ENCODE measurements around the gene DEPP1.

The DEPP1 gene

DNA sequence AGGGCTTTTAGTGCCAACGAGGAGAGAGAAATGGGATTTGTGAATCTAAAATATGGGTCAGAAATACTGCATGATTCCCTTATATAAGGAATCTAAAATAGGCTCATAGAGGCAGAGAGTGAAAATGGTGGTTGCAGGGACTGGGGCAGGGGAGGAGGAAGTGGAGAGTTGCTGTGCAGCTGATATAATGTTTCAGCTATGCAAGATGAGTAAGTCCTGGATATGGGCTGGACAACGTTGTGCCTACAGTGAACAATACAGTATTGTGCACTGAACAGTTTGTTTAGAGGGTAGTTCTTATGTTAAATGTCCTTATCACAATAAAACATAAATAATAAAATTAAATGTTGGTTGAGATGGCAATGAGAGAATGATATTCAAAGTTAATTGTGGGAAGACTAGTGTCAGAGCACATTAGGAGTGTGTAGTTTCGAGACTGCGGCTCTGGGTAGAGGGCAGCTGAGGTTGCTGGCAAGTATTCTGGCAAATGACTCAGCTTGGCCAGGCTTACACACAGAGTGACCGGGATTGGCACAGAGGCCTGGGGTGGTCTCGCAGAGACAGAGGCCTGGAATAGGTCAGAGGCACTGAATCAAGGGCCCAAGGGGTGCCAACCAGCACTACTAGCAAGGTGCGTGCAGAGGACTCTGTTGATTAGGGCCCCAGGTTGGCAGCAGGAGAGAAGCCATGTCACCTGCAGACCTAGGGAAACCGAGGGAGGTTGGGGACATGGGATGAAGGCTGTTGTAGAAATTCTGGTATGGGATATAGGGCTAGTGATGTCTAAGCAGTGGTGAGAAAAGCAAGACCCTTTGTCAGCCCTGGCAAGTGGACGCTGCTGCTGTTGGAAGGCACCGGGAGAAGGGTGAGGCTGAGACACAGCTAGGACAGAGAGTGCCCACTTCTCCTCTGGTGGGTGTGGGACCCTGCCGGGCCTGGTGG, 2.8 kb upstream of the DEPP1 start:
- peak in 1 of 2 experiments; percentile 37 for DNase-seq (ENCODE audit: low read depth in 1 of 2, low spot score in 1 of 2)
- no peak for TF ChIP-seq JUND (IDR thresholded peaks at IDR 0.05; ENCODE audit: low read depth)
- in situ Hi-C loops (cut with HindIII; ENCODE audit: low pct_unique_long_range_greater_than_20kb, low sequenced_read_pairs): no loop called here

DNA sequence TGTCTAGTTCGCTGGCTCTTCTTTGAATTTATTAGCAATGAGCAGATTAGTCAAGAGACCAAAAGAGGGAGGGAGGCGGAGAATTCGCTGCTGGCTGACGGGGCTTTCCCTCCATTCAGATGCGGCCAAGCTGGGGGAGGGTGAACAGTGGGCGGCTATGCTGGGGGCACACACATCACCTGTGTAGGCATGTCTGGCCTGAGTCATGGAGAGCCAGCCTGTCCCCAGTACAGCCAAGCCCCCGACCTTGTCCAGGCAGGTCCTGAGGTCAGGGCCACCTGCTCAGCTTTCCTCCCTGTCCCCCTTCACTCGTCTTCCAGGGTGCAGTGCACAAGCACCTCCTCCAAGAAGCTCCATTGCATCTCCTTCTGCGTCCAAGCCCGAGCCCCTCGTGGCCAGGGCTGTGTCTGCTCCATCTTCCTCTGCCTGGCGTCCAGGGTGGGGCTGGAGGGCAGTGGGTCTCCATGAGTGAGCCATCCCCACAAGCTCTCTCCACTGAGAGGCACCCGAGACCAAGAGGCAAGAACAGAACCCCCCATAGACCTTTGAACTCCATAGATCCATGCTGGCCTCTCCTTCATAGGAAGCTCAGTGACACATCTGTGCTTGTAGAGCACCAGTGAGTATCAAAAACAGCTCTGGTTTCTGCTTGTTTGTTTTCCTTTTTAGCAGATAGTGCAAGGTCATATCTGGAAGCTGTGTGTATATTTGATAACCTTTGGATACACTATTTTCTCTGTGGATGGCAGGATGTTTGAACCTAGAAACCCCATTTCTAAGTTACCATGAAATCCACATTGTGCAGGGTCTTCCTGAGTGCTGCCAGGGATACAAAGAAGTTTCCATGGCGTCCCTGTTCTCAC, 1.9 kb upstream of the DEPP1 start:
- in situ Hi-C loops (cut with HindIII; ENCODE audit: low pct_unique_long_range_greater_than_20kb, low sequenced_read_pairs): no loop called here
- no peak for TF ChIP-seq JUND (IDR thresholded peaks at IDR 0.05; ENCODE audit: low read depth)
- DNase-seq (ENCODE audit: low read depth in 1 of 2, low spot score in 1 of 2): no peak

DNA sequence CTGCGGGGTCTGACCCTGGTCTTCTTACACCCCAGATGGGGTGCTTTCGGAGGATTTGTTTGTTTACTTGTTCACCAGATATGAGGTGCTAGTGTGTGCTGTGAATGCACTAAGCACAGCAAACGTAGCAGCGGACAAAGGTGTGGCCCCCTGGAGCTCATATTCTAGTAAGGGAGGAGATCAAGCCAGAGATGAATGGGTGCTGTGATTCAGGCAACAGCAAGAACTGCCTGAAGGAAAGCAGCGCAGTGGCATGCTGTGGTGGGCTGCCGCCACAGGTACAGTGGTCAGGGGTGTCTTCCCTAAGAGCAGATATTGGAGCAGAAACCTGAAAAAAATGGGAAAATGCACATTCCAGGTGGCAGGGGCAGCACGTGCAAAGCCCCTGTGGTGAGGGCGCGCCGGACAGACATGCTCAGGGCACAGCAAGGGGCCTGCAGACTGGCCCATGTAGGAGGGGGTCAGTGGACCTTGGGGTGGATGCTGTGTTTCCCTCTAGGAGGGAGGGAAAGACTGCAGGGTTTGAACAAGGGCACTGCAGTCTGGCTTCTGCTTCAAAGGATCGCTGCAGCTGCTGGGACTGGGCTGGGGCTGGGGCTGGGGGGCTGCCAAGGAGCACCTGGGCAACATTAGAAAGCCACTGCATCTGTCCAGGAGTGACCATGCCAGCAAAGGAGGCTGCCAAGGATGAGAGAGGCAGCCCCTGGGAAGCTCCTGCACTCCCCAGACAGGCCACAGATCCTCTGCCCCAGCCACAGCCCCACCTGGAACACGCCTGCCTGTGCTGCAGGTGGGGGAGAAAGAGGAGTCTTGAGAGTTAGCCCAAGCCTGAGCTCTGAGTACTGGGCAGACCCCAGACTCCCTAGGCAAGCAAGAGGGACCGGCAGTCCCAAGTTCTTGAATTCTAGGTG, 927 bp upstream of the DEPP1 start:
- no peak for DNase-seq (ENCODE audit: low read depth in 1 of 2, low spot score in 1 of 2)
- in situ Hi-C loops (cut with HindIII; ENCODE audit: low pct_unique_long_range_greater_than_20kb, low sequenced_read_pairs): no loop called here

DNA sequence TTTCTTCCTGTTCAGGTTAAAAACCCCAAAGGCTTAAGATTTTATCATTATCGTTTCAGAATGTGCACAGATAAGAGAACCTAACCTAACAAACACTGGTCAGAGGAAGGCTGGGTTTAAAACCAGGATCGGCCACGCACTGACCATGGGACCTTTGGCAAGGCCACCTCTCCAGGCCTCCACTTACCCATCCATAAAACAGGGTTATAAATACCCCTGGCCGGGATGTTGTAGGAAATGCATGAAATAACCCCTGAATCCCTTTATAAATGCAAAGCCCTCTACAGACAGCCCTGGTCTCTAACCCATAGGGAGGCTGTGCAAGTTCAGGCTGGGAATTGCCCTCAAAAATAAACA, 418 bp downstream of the DEPP1 start:
- in situ Hi-C loops (cut with HindIII; ENCODE audit: low pct_unique_long_range_greater_than_20kb, low sequenced_read_pairs): no loop called here
- no peak for DNase-seq (ENCODE audit: low read depth in 1 of 2, low spot score in 1 of 2)
- no peak for TF ChIP-seq JUND (IDR thresholded peaks at IDR 0.05; ENCODE audit: low read depth)

More for the DNA sequence above, 927 bp upstream of the DEPP1 start:
- TF ChIP-seq JUND (IDR thresholded peaks at IDR 0.05; ENCODE audit: low read depth): no peak

DNA sequence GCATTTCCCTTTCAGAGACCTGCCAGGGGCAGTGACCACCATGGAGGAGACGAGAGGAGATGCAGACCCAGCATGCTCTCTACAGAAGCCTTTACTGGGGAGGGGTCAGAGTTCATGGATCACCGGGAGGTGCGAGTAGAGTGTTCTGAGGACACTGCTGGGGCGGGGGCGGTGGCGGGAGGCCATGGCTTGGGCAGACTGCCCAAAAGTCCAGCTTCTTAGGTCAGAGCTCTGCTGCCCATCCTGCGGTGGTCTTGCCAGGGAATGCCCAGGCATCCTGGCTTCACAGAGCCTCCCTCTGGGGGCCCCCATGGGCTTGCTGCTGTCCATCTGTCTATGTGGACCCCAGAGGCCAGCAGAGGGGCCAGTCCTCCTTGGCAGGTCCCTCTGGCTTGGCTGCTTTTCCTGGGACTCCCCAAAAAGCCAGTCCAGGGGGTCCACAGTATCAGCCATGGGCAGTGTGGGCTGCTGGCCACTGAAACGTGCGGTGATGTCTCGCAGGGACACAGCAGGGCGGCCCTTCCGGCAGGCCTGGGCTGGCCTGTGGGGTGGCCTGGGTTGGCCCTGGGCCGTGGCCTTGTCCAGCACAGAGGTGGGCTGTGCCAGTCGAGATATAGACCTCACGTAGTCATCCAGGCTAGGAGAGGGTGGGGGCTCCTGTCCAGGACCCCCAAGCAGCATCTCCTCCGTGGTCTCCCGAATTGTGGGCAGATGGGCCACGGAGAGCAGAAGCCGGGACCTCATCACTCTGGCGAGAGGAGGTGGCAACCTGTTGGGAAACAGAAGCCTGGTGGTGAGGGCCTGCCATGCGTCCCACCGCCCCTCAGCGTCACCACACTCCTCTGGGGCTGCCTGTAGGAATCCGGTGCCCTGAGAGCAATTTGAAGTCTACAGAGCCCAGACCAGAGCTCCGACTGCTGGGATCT, 1.1 kb downstream of the DEPP1 start:
- TF ChIP-seq JUND (IDR thresholded peaks at IDR 0.05; ENCODE audit: low read depth): no peak
- in situ Hi-C loops (cut with HindIII; ENCODE audit: low pct_unique_long_range_greater_than_20kb, low sequenced_read_pairs): no loop called here
- no peak for DNase-seq (ENCODE audit: low read depth in 1 of 2, low spot score in 1 of 2)

DNA sequence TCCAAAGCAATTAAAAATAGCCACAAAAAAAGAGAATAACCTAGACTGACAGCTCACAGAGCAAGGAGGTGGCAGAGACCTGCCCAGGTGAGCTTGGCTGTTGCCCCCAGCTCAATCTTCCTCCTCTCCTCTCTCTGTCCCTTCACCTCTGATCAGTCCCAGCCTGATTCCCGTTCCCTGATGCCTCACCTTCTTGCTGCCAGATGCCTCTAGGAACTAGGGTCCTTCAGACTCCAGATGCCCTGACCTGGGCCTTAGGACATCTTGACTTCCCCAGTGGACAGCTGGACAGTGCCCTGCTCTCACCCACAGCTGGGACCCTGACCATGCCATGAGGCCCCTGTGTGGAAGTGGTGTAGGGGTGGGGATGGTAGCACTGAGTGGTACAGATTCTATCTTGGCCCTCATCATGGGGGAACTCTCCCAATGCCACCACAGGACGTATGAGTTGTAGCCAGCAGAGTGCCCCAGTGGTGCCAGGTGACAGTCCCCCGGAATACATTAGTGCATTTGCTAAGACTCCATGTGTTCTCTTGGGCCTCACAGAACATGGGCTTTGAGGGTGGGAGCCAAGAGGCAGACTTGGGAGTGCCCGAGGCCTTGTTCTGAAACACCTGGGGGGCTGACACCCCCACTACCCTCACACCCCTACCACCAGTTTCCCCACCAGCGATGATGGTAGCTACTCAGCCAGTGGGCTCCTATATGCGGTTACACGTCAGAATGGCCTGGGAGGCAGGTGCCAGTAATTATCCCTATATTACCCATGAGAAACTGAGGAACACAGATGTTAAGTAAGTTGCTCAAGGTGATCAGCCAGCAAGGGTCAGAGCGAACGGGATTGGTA, 2.0 kb downstream of the DEPP1 start:
- no peak for DNase-seq (ENCODE audit: low read depth in 1 of 2, low spot score in 1 of 2)
- no peak for TF ChIP-seq JUND (IDR thresholded peaks at IDR 0.05; ENCODE audit: low read depth)
- in situ Hi-C loops (cut with HindIII; ENCODE audit: low pct_unique_long_range_greater_than_20kb, low sequenced_read_pairs): no loop called here

DNA sequence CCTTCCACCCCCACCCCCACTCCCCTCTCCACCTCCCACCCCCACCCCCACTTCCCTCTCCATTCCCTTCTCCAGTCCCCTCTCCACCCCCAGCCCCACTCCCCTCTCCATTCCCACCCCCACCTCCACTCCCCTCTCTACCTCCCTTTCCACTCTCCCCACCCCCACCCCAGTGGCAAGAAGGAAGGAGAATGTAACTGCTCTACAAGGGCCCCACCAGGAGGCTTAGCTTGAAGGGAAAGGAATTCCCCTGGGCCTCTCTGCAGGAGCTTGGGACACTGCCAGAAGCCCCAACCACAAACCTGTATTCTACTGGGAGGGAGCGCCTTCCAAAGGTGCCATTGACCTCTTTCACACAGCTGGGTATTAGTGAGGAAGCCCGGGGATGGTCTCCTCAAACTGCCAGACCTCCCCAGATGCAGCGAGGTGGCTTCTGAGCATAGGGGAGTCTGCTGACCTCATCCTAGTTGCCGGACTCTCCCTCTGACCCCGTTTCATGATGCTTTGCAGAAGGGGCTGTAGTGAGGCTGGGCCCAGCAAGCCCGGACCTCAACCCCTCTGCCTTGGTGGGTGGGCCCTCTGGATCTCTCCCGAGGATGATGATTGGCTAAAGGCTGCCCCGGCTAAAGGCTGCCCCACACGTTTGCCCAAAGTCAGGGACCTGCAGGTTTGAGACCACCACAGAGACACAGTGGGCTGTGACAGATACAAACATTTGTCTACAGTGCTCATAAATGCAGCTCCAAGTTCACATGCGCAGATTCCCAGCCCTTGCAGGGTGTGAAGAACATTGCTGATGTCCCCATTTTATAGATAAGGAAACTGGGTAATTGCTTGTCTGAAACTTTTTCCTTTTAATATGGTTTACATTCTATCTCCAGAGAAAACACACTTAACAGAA, 2.9 kb downstream of the DEPP1 start:
- in situ Hi-C loops (cut with HindIII; ENCODE audit: low pct_unique_long_range_greater_than_20kb, low sequenced_read_pairs): no loop called here
- no peak for TF ChIP-seq JUND (IDR thresholded peaks at IDR 0.05; ENCODE audit: low read depth)
- peak in 1 of 2 experiments; percentile 33 for DNase-seq (ENCODE audit: low read depth in 1 of 2, low spot score in 1 of 2)

DNA sequence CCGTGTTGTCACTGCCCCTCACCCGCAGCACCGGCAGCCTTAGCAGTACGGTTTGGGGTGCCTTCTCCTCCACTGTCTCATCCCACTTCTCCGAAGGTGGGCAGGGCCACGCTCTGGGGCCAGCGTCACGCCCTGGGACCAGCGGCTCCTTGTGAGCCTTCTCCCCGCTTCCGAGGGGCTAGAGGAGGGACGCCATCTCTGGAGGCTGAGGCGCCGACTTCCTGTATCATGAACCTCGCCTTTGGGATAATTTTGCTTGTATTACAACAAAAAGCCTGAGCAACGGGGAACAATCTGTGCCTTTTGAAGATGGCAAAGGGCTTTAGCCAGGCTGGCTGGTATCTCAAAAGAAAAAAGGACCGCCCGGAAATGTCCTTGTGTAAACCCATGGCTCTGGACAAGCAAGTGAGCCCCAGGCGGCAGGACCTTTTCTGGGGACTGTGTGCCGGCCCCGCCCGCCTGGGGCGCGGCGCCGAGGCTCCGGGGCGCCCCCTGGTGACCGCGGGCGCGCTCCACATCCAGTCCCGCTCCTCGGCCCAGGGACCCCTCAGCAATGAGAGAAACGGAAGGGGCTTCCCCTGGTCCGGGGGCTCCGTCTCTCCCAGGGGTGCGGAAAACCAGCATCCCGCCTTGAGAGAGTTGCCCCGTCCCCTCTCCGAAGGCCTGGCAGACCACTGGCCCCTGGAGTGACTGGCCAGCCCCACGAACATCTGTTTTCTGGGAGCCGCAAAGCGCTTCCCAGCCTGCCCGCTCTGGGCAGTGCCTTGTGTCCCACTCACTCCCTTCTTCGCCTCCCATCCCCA, 3.8 kb downstream of the DEPP1 start:
- DNase-seq (ENCODE audit: low read depth in 1 of 2, low spot score in 1 of 2): peak; percentile 64 to 68
- TF ChIP-seq JUND (IDR thresholded peaks at IDR 0.05; ENCODE audit: low read depth): no peak
- in situ Hi-C loops (cut with HindIII; ENCODE audit: low pct_unique_long_range_greater_than_20kb, low sequenced_read_pairs): no loop called here

DNA sequence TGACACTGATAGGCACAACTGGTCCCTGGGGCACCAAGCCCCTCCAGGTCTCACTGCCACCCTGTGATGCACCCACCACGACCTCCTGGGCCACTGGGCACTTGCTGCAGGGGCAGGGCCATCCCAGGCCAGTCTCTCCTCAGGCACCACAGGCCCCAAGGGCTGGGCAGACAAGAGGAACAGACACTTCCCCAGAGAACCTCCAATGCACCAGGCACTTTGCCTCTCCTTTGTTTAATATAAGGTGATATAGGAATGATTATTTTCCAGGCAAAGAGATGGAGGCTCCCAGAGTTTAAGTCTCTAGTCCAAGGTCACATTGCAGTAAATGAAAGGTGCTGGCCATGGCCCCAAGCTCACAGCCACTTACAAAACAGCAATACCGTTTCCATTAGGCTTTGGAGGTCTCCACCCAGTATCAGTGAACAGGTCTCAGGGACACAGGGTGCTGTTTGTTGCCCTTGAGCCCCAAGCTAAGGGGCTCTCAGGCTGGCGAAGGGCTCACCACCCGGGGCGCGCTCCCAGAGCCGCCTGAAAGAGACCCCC, 4.5 kb downstream of the DEPP1 start:
- in situ Hi-C loops (cut with HindIII; ENCODE audit: low pct_unique_long_range_greater_than_20kb, low sequenced_read_pairs): no loop called here
- TF ChIP-seq JUND (IDR thresholded peaks at IDR 0.05; ENCODE audit: low read depth): no peak
- no peak for DNase-seq (ENCODE audit: low read depth in 1 of 2, low spot score in 1 of 2)
